ENCODE measurements around the gene REEP1.

REEP1 gene

DNA sequence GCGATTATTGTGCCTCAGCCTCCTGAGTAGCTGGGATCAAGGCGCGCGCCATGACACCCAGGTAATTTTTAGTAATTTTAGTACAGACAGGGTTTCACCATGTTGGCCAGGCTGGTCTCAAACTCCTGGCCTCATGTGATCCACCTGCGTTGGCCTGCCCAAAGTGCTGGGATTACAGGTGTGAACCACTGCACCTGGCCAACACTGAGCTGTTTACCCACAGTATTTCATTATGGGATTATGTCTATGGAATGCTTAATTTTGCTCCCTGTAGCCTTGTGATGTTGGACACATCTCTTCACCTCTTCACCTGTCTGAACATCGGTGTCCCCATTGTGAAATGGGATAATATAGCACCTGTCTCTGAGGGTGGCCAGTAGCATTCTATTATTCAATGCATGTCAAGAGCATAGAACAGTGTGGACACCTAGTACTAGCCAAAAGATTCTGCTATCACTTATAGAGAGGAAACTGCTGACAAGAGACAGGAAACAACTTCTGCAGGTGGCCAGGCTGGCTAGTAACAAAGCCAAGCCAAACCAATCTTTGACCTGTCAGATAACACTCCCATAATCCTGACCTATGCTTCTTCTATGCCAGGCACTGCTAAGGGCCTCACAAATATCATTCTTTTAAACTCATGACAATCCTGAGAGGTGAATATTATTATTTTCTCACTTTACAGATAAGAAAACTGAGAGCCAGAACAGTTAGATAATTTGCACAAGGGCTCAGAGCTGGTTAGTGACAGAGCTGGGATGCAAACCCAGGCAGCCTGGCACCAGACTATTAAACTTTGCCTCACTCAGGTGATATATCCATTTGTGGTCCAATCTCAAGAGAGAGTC is 29.4 kb upstream of the REEP1 start:
- Histone ChIP-seq H3K27me3 (ENCODE audit: low read length) (no peaks in the 10 kb centered on the region), H3K79me2 (ENCODE audit: insufficient read depth, low read length) (no peaks in the 10 kb centered on the region), H3K9ac (ENCODE audit: low read length) (no peak overlapping the region), H3K4me2 (ENCODE audit: low read depth, low read length, poor library complexity, severe bottlenecking) (no peak overlapping the region), H3K36me3 (ENCODE audit: low read length) (no peaks in the 10 kb centered on the region), H2AFZ (ENCODE audit: low read depth, low read length, severe bottlenecking) (no peak overlapping the region), H3K9me3 (ENCODE audit: insufficient read depth, low read length) (no peaks in the 10 kb centered on the region), H3F3A (ENCODE audit: insufficient read depth) (no peaks in the 10 kb centered on the region), H4K20me1 (ENCODE audit: low read depth, low read length) (no peaks in the 10 kb centered on the region), H3K4me3 (ENCODE audit: insufficient read depth, low read length, poor library complexity, severe bottlenecking) (no peak overlapping the region), H3K27ac (ENCODE audit: low read depth, low read length) (no peak overlapping the region), H3K9me2 (replicated peaks; ENCODE audit: insufficient read depth, low read length) (no peaks in the 10 kb centered on the region)
- no peak for TF ChIP-seq EZH2phosphoT487 (conservative IDR thresholded peaks at IDR 0.05; ENCODE audit: low read length)
- TF ChIP-seq, protein P1, sequence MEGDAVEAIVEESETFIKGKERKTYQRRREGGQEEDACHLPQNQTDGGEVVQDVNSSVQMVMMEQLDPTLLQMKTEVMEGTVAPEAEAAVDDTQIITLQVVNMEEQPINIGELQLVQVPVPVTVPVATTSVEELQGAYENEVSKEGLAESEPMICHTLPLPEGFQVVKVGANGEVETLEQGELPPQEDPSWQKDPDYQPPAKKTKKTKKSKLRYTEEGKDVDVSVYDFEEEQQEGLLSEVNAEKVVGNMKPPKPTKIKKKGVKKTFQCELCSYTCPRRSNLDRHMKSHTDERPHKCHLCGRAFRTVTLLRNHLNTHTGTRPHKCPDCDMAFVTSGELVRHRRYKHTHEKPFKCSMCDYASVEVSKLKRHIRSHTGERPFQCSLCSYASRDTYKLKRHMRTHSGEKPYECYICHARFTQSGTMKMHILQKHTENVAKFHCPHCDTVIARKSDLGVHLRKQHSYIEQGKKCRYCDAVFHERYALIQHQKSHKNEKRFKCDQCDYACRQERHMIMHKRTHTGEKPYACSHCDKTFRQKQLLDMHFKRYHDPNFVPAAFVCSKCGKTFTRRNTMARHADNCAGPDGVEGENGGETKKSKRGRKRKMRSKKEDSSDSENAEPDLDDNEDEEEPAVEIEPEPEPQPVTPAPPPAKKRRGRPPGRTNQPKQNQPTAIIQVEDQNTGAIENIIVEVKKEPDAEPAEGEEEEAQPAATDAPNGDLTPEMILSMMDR (IDR thresholded peaks at IDR 0.05; ENCODE audit: insufficient read depth, low read length, poor library complexity, severe bottlenecking): no peak

DNA sequence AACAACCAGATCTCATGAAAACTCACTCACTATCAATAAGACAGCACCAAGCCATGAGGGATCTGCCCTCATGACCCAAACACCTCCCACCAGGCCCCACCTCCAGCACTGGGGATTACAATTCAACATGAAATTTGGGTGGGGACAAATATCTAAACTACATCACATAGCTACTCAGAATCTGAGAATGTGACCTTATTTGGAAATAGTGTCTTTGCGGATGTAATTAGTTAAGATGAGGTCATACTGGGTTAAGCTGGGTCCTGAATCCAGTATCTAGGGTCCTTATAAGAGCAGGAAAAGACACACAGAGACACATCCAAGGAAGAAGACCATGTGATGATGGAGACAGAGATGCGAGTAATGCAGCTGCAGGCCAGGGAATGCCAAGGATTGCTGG is 27.5 kb upstream of the REEP1 start:
- Histone ChIP-seq H3K9ac (ENCODE audit: low read length) (no peak overlapping the region), H3K27me3 (ENCODE audit: low read length) (no peaks in the 10 kb centered on the region), H3K36me3 (ENCODE audit: low read length) (no peaks in the 10 kb centered on the region), H2AFZ (ENCODE audit: low read depth, low read length, severe bottlenecking) (no peak overlapping the region), H3K79me2 (ENCODE audit: insufficient read depth, low read length) (no peaks in the 10 kb centered on the region), H3K4me3 (ENCODE audit: insufficient read depth, low read length, poor library complexity, severe bottlenecking) (no peak overlapping the region), H3K9me2 (replicated peaks; ENCODE audit: insufficient read depth, low read length) (no peaks in the 10 kb centered on the region), H3K4me2 (ENCODE audit: low read depth, low read length, poor library complexity, severe bottlenecking) (no peak overlapping the region), H3K27ac (ENCODE audit: low read depth, low read length) (no peak overlapping the region), H4K20me1 (ENCODE audit: low read depth, low read length) (no peaks in the 10 kb centered on the region), H3K9me3 (ENCODE audit: insufficient read depth, low read length) (no peaks in the 10 kb centered on the region), H3F3A (ENCODE audit: insufficient read depth) (no peaks in the 10 kb centered on the region)
- TF ChIP-seq, protein P1 (IDR thresholded peaks at IDR 0.05; ENCODE audit: insufficient read depth, low read length, poor library complexity, severe bottlenecking): no peak
- TF ChIP-seq EZH2phosphoT487 (conservative IDR thresholded peaks at IDR 0.05; ENCODE audit: low read length): no peak

DNA sequence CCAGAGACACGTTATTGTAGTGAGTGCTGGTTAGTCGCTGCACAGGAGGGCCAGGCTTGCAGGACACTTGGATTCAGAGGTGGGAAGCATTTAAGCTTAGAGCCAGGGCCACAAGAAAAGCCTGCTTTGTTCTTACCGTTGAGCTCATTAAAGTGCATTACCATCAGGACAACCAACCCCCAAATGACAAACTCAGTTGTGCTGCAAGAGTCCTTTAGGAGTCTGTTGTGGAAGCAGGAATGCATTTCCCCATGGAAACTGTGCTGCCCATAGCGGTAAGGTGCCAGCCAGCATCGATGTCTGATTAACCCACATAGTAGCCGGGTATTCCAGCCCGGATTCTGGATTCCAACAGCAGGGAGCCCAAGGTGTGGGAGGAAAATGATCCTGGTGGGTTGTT is 23.4 kb upstream of the REEP1 start:
- H3K9me3 ChIP-seq (ENCODE audit: insufficient read depth, low read length): no peaks in the 10 kb centered on the region
- H3K4me2 ChIP-seq (ENCODE audit: low read depth, low read length, poor library complexity, severe bottlenecking): no peak overlapping the region
- H3K9ac ChIP-seq (ENCODE audit: low read length): no peak overlapping the region
- no peak overlapping the region for H3K4me3 ChIP-seq (ENCODE audit: insufficient read depth, low read length, poor library complexity, severe bottlenecking)
- H3K27me3 ChIP-seq (ENCODE audit: low read length): no peaks in the 10 kb centered on the region
- H3K27ac ChIP-seq (ENCODE audit: low read depth, low read length): no peak overlapping the region
- no peaks in the 10 kb centered on the region for H3K9me2 ChIP-seq (replicated peaks; ENCODE audit: insufficient read depth, low read length)
- H3K36me3 ChIP-seq (ENCODE audit: low read length): no peaks in the 10 kb centered on the region
- no peaks in the 10 kb centered on the region for H3K79me2 ChIP-seq (ENCODE audit: insufficient read depth, low read length)
- no peak overlapping the region for H2AFZ ChIP-seq (ENCODE audit: low read depth, low read length, severe bottlenecking)
- H3F3A ChIP-seq (ENCODE audit: insufficient read depth): no peaks in the 10 kb centered on the region
- TF ChIP-seq, protein P1 (IDR thresholded peaks at IDR 0.05; ENCODE audit: insufficient read depth, low read length, poor library complexity, severe bottlenecking): no peak
- TF ChIP-seq EZH2phosphoT487 (conservative IDR thresholded peaks at IDR 0.05; ENCODE audit: low read length): no peak
- no peaks in the 10 kb centered on the region for H4K20me1 ChIP-seq (ENCODE audit: low read depth, low read length)
